Endothelial cell of umbilical vein (primary cell): ENCODE results near the gene CAPN1. TPM values are rescaled to one million over a fixed set of nuclear protein-coding genes. Genes with fewer than 3 reads are reported as not detected.

Experiments
- BruUV-seq: library from RNA; stranded (reverse); fragments of 400-500 nt; replicated peaks from 2 replicates; lab custom pipeline; 2021; lab: Mats Ljungman, UMichigan
- CTCF ChIA-PET: fragments of 300-600, 350-600 bp; sonication (Branson Sonifier 250); formaldehyde crosslinking; loops from one replicate; lab custom pipeline; 2021; ENCODE audit warnings: antibody characterized with exemption, inconsistent platforms; lab: Charles Lee
- POLR2A ChIA-PET: fragments of 300-600, 350-600 bp; sonication (Branson Sonifier 250); formaldehyde crosslinking; loops from one replicate; lab custom pipeline; 2021; ENCODE audit warnings: antibody characterized with exemption, inconsistent platforms; lab: Charles Lee
- DNase-seq: peaks from one replicate; pipeline ENCODE4 v3.0.0-alpha.2; 2011; ENCODE audit warnings: low read depth, low spot score
- FAIRE-seq: peaks from 2 replicates; lab custom pipeline; 2011; peaks lifted over from hg19 to GRCh38; lab: Jason Lieb, UNC
- H2AFZ ChIP-seq: 2 replicates; pipeline ENCODE4 v1.6.0; 2012; ENCODE audit warnings: low read depth, low read length, control low read depth, inconsistent platforms
- H3K27ac ChIP-seq: 2 replicates; pipeline ENCODE4 v1.5.1; 2011; ENCODE audit warnings: low read depth, mild to moderate bottlenecking, control low read depth, low read length, moderate library complexity; ENCODE audit not compliant: insufficient read depth
- H3K27me3 ChIP-seq, 2 experiments: 2 replicates each; pipeline versions ENCODE4 v1.6.0 to v1.6.1; 2011; ENCODE audit warnings: low read length in 2 of 2, mixed read lengths in 1 of 2; ENCODE audit not compliant: control insufficient read depth in 2 of 2, insufficient read depth in 2 of 2
- H3K36me3 ChIP-seq, 2 experiments: 2 replicates in 1 of 2; 3 replicates in 1 of 2; pipeline ENCODE4 v1.5.1; 2011; ENCODE audit warnings: low read length in 2 of 2, mild to moderate bottlenecking in 1 of 2, moderate library complexity in 1 of 2; ENCODE audit not compliant: control insufficient read depth in 2 of 2, insufficient read depth in 2 of 2; ENCODE audit errors: extremely low read depth in 1 of 2
- H3K4me1 ChIP-seq: 3 replicates; pipeline ENCODE4 v1.5.1; 2011; ENCODE audit warnings: mild to moderate bottlenecking, low read length; ENCODE audit not compliant: control insufficient read depth, insufficient read depth; ENCODE audit errors: extremely low read depth
- H3K4me2 ChIP-seq: 2 replicates; pipeline ENCODE4 v1.6.1; 2011; ENCODE audit warnings: low read length, control low read depth, mixed read lengths; ENCODE audit not compliant: insufficient read depth
- H3K4me3 ChIP-seq, 3 experiments: fragments of 200-600 bp in 1 of 3; sonication (generic), shearing (Covaris generic) in 1 of 3; replicated peaks in 1 of 3; 2 replicates each; pipeline ENCODE4 v1.5.1; 2011 to 2016; ENCODE audit warnings: control low read depth in 3 of 3, low read length in 3 of 3, mild to moderate bottlenecking in 2 of 3, inconsistent platforms in 1 of 3, low read depth in 1 of 3, moderate library complexity in 1 of 3; ENCODE audit not compliant: insufficient read depth in 1 of 3
- H3K79me2 ChIP-seq: 2 replicates; pipeline ENCODE4 v1.6.0; 2012; ENCODE audit warnings: low read length, inconsistent platforms; ENCODE audit not compliant: control insufficient read depth, insufficient read depth
- H3K9ac ChIP-seq: replicated peaks from 2 replicates; pipeline ENCODE3; 2011; ENCODE audit warnings: low read length, control low read depth; ENCODE audit not compliant: insufficient read depth; ENCODE audit errors: extremely low read depth
- H3K9me1 ChIP-seq: replicated peaks from 3 replicates; pipeline ENCODE4 v1.6.0; 2011; ENCODE audit warnings: mild to moderate bottlenecking, low read length; ENCODE audit not compliant: control insufficient read depth, insufficient read depth; ENCODE audit errors: extremely low read depth
- H3K9me3 ChIP-seq: replicated peaks from 2 replicates; pipeline ENCODE4 v1.5.1; 2012; ENCODE audit warnings: low read length, inconsistent platforms; ENCODE audit not compliant: control insufficient read depth, insufficient read depth
- H4K20me1 ChIP-seq: replicated peaks from 2 replicates; pipeline ENCODE3; 2011; ENCODE audit warnings: mild to moderate bottlenecking, low read length; ENCODE audit not compliant: control insufficient read depth, insufficient read depth; ENCODE audit errors: extremely low read depth
- CTCF ChIP-seq, 2 donors: IDR thresholded peaks; 1 replicate in 1 of 2; 2 replicates in 1 of 2; pipeline ENCODE4 v1.5.1; 2011; ENCODE audit warnings: low read length in 2 of 2, mild to moderate bottlenecking in 2 of 2, moderate library complexity in 2 of 2, control low read depth in 1 of 2, inconsistent platforms in 1 of 2, low read depth in 1 of 2; ENCODE audit not compliant: insufficient read depth in 1 of 2; ENCODE audit errors: extremely low read depth in 1 of 2
- EZH2 ChIP-seq: IDR thresholded peaks from 2 replicates; pipeline ENCODE4 v1.6.1; 2012; ENCODE audit warnings: borderline replicate concordance, low read depth, mild to moderate bottlenecking, moderate library complexity, low read length, inconsistent platforms; ENCODE audit not compliant: severe bottlenecking
- FOS ChIP-seq: IDR thresholded peaks from 2 replicates; pipeline ENCODE4 v1.6.1; 2011; ENCODE audit warnings: mild to moderate bottlenecking, low read length, moderate library complexity, borderline replicate concordance; ENCODE audit not compliant: insufficient read depth
- GATA2 ChIP-seq: IDR thresholded peaks from 2 replicates; pipeline ENCODE4 v1.7.0; 2011; ENCODE audit warnings: low read depth, mild to moderate bottlenecking, moderate library complexity, mixed read lengths, low read length; ENCODE audit not compliant: insufficient read length, insufficient read depth
- JUN ChIP-seq: IDR thresholded peaks from 2 replicates; pipeline ENCODE4 v1.6.1; 2011; ENCODE audit warnings: borderline replicate concordance, low read depth; ENCODE audit not compliant: insufficient read length, insufficient read depth
- MYC ChIP-seq: IDR thresholded peaks from one replicate; pipeline ENCODE4 v1.6.1; 2011; ENCODE audit warnings: mild to moderate bottlenecking, low read depth, low read length
- POLR2A ChIP-seq: IDR thresholded peaks from 2 replicates; pipeline ENCODE4 v1.6.1; 2012; ENCODE audit warnings: low read depth, mild to moderate bottlenecking, control low read depth, low read length
- POLR2AphosphoS5 ChIP-seq: IDR thresholded peaks from 2 replicates; pipeline ENCODE4 v1.6.1; 2012; ENCODE audit warnings: low read depth, mild to moderate bottlenecking, control low read depth, low read length, moderate library complexity; ENCODE audit not compliant: insufficient read depth
- dilution Hi-C: fragments of 300-500 bp; cut with MboI; formaldehyde crosslinking; loops from one replicate; pipeline ENCODE4 v1.15.0; 2019; ENCODE audit warnings: low sequenced_read_pairs; ENCODE audit not compliant: extremely low pct_ligation_motif_present
- intact Hi-C: fragments of 100-400 bp; cut with micrococcal nuclease; formaldehyde crosslinking; loops from one replicate; pipeline ENCODE4 v1.10.0; 2022
- polyA plus RNA-seq, 4 experiments: library from polyadenylated mRNA; depleted of rRNA in 3 of 4; stranded (reverse) in 3 of 4; unstranded in 1 of 4; fragments of >200 nt; gene quantifications; 2 replicates each; pipeline versions ENCODE4 v1.2.1 to v1.2.3, GENCODE V29; 2011 to 2012; ENCODE audit warnings: missing spikeins in 1 of 4
- total RNA-seq: library from RNA; stranded (reverse); gene quantifications from 2 replicates; pipeline ENCODE4 v1.2.3, GENCODE V29; 2021
- TF ChIP-seq, protein P1 (sequence below): IDR thresholded peaks from 2 replicates; pipeline ENCODE4 v1.6.1; 2011; ENCODE audit not compliant: insufficient read depth, insufficient read length

Gene CAPN1
- total and polyA plus RNA-seq, 2 donors (not counting 3 experiments of a cell fraction or from before 2014, with no cell fraction given): 217 to 218 TPM

GRCh38 chr11:65217441-65218423 is 36.0 kb downstream of the CAPN1 start:
- Histone ChIP-seq H3K4me2 (no peak overlapping the region), H2AFZ (no peak overlapping the region), H3K4me3 (no peak overlapping the region), H3K4me1 (peaks cover 4% of the 10 kb centered on the region), H3K27ac (no peak overlapping the region), H3K36me3 (no peaks in the 10 kb centered on the region), H3K9me1 (no peaks in the 10 kb centered on the region), H3K27me3 (no peaks in the 10 kb centered on the region), H3K9me3 (no peaks in the 10 kb centered on the region), H3K79me2 (no peaks in the 10 kb centered on the region), H3K9ac (no peak overlapping the region), H4K20me1 (no peaks in the 10 kb centered on the region)
- no peak for DNase-seq
- ChIA-PET POLR2A (no interaction called here), CTCF (interaction anchor here (2.5 to 2.8 kb wide), 2 partner anchors 13 to 112 kb away, joined by 12 to 14 read pairs; no protein-coding TSS in a partner anchor)
- no peak for TF ChIP-seq GATA2
- no peak for TF ChIP-seq POLR2AphosphoS5
- TF ChIP-seq EZH2: no peak
- no peak for TF ChIP-seq JUN
- TF ChIP-seq, protein P1, sequence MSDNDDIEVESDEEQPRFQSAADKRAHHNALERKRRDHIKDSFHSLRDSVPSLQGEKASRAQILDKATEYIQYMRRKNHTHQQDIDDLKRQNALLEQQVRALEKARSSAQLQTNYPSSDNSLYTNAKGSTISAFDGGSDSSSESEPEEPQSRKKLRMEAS: no peak
- TF ChIP-seq FOS: no peak
- no peak for TF ChIP-seq CTCF (IDR thresholded peaks at IDR 0.05; ENCODE audit: extremely low read depth in 1 of 2, insufficient read depth in 1 of 2, low read depth in 1 of 2, low read length in 2 of 2)
- TF ChIP-seq POLR2A: no peak
- TF ChIP-seq MYC: no peak
- dilution Hi-C loops: no loop called here
- FAIRE-seq: no peak
- intact Hi-C loops: no loop called here
- no TSS peak for BruUV-seq
